ENCODE measurements around the gene APCDD1. TPM values are rescaled to one million over a fixed set of nuclear protein-coding genes. Genes with fewer than 3 reads are reported as not detected.

Gene APCDD1
- total RNA-seq, 4 donors from 2014 or later = 30.7 to 51.8 (median 43.4) TPM

- Histone ChIP-seq H3K36me3 (no peaks in the 10 kb centered on the region), H3K27ac (replicated peaks in 1 of 4) (no peak overlapping the region), H3K4me1 (peaks cover 5 to 7% (median 6%) of the 10 kb centered on the region in 4 donors), H3K4me3 (no peak overlapping the region), H3K27me3 (peaks cover 0 to 18% (median 0%) of the 10 kb centered on the region in 4 donors), H3K9me3 (peaks cover 0 to 3% (median 0%) of the 10 kb centered on the region in 4 donors)
- 84% methylated on average over 5 of the region's 5 CpGs for WGBS
- DNase-seq (ENCODE audit: extremely low spot score) = no peak
- intact Hi-C loops (cut with DNase I) = no loop called here
- TF ChIP-seq CTCF (IDR thresholded peaks at IDR 0.05) = no peak
- TF ChIP-seq POLR2A (IDR thresholded peaks at IDR 0.05; ENCODE audit: low read depth) = no peak
- TF ChIP-seq POLR2AphosphoS5 (IDR thresholded peaks at IDR 0.05) = no peak
Measured at GRCh38 chr18:10419420-10420103, 34.9 kb upstream of the APCDD1 start.

GRCh38 chr18:10420561-10421352 is 33.7 kb upstream of the APCDD1 start:
- intact Hi-C loops (cut with DNase I) = no loop called here
- H3K27ac ChIP-seq (replicated peaks in 1 of 4) = no peak overlapping the region
- peaks cover 5 to 9% (median 6%) of the 10 kb centered on the region in 4 donors for H3K4me1 ChIP-seq
- DNase-seq (ENCODE audit: extremely low spot score) = no peak
- H3K4me3 ChIP-seq = no peak overlapping the region
- no peaks in the 10 kb centered on the region for H3K36me3 ChIP-seq
- 75% methylated on average over 5 of the region's 5 CpGs for WGBS
- H3K27me3 ChIP-seq = peaks cover 0 to 20% (median 0%) of the 10 kb centered on the region in 4 donors
- no peak for TF ChIP-seq EP300 (IDR thresholded peaks at IDR 0.05)
- TF ChIP-seq POLR2AphosphoS5 (IDR thresholded peaks at IDR 0.05) = no peak
- no peak for TF ChIP-seq POLR2A (IDR thresholded peaks at IDR 0.05; ENCODE audit: low read depth)
- no peak for TF ChIP-seq CTCF (IDR thresholded peaks at IDR 0.05)
- peaks cover 0 to 3% (median 0%) of the 10 kb centered on the region in 4 donors for H3K9me3 ChIP-seq

GRCh38 chr18:10421859-10422258 is 32.6 kb upstream of the APCDD1 start:
- WGBS = 56% methylated on average over 5 of the region's 5 CpGs
- Histone ChIP-seq H3K27ac (replicated peaks in 1 of 4) (no peak overlapping the region), H3K27me3 (peaks cover 0 to 20% (median 0%) of the 10 kb centered on the region in 4 donors), H3K36me3 (no peaks in the 10 kb centered on the region), H3K9me3 (peaks cover 0 to 3% (median 0%) of the 10 kb centered on the region in 4 donors), H3K4me3 (no peak overlapping the region), H3K4me1 (peaks cover 5 to 9% (median 6%) of the 10 kb centered on the region in 4 donors)
- intact Hi-C loops (cut with DNase I) = no loop called here
- TF ChIP-seq POLR2A (IDR thresholded peaks at IDR 0.05; ENCODE audit: low read depth) = no peak
- no peak for TF ChIP-seq EP300 (IDR thresholded peaks at IDR 0.05)
- TF ChIP-seq POLR2AphosphoS5 (IDR thresholded peaks at IDR 0.05) = no peak
- no peak for TF ChIP-seq CTCF (IDR thresholded peaks at IDR 0.05)
- DNase-seq (ENCODE audit: extremely low spot score) = no peak

GRCh38 chr18:10422731-10423130 is 31.7 kb upstream of the APCDD1 start:
- H3K36me3 ChIP-seq = no peaks in the 10 kb centered on the region
- TF ChIP-seq POLR2AphosphoS5 (IDR thresholded peaks at IDR 0.05) (no peak), POLR2A (IDR thresholded peaks at IDR 0.05; ENCODE audit: low read depth) (no peak), EP300 (IDR thresholded peaks at IDR 0.05) (no peak), CTCF (IDR thresholded peaks at IDR 0.05) (no peak)
- H3K27me3 ChIP-seq = peaks cover 0 to 20% (median 0%) of the 10 kb centered on the region in 4 donors
- intact Hi-C loops (cut with DNase I) = no loop called here
- DNase-seq (ENCODE audit: extremely low spot score) = no peak
- peaks cover 5 to 9% (median 6%) of the 10 kb centered on the region in 4 donors for H3K4me1 ChIP-seq
- 94% methylated on average over 5 of the region's 6 CpGs for WGBS
- H3K27ac ChIP-seq (replicated peaks in 1 of 4) = no peak overlapping the region
- peaks cover 0 to 3% (median 0%) of the 10 kb centered on the region in 4 donors for H3K9me3 ChIP-seq
- no peak overlapping the region for H3K4me3 ChIP-seq
